B cell (primary cell): ENCODE results near the gene ASPSCR1. TPM values are rescaled to one million over a fixed set of nuclear protein-coding genes. Genes with fewer than 3 reads are reported as not detected.

ENCODE experiments used
- ATAC-seq: fragments of 200-7000 bp; cut with Tn5 transposase; one replicate; pipeline ENCODE4 v1.10.0; 2021; ENCODE audit warnings: low read depth, mild to moderate bottlenecking, moderate number of reproducible peaks, moderate library complexity
- CTCF ChIA-PET: fragments of 350-600 bp; sonication (Branson Sonifier 250); formaldehyde crosslinking; loops from one replicate; lab custom pipeline; 2021; ENCODE audit warnings: antibody characterized with exemption, inconsistent platforms; lab: Charles Lee
- POLR2A ChIA-PET: fragments of 350-600 bp; sonication (Branson Sonifier 250); formaldehyde crosslinking; loops from one replicate; lab custom pipeline; 2021; ENCODE audit warnings: antibody characterized with exemption; lab: Charles Lee
- DNase-seq: peaks from one replicate; pipeline ENCODE4 v3.0.0; 2013
- H2AFZ ChIP-seq: 2 replicates; pipeline ENCODE4 v1.6.1; 2012; ENCODE audit warnings: mild to moderate bottlenecking, low read depth, low read length; ENCODE audit not compliant: insufficient read depth, poor library complexity, severe bottlenecking
- H3K27ac ChIP-seq, 2 donors: 1 replicate in 1 of 2; 2 replicates in 1 of 2; pipeline ENCODE4 v1.5.1; 2012 to 2013; ENCODE audit warnings: low read length in 2 of 2, mild to moderate bottlenecking in 2 of 2, moderate library complexity in 1 of 2
- H3K27me3 ChIP-seq, 4 experiments: fragments of 200-600 bp in 1 of 4; sonication (generic) in 1 of 4; replicated peaks in 1 of 4; 1 replicate in 2 of 4; 2 replicates in 2 of 4; pipeline versions ENCODE4 v1.6.1 to v1.7.0; 2013 to 2016; ENCODE audit warnings: low read length in 3 of 4, mild to moderate bottlenecking in 2 of 4, mixed read lengths in 1 of 4, moderate library complexity in 1 of 4; ENCODE audit not compliant: insufficient read depth in 4 of 4, control insufficient read depth in 3 of 4; ENCODE audit errors: control extremely low read depth in 1 of 4
- H3K36me3 ChIP-seq, 2 experiments: replicated peaks in 1 of 2; 1 replicate in 1 of 2; 2 replicates in 1 of 2; pipeline versions ENCODE4 v1.6.1 to v1.7.1; 2013; ENCODE audit warnings: low read length in 1 of 2; ENCODE audit not compliant: insufficient read depth in 2 of 2, control insufficient read depth in 1 of 2; ENCODE audit errors: control extremely low read depth in 1 of 2, extremely low read depth in 1 of 2
- H3K4me1 ChIP-seq, 2 donors: fragments of 200-600 bp in 1 of 2; sonication (generic) in 1 of 2; 1 replicate in 1 of 2; 2 replicates in 1 of 2; pipeline versions ENCODE4 v1.5.1 to v1.6.1; 2013 to 2017; ENCODE audit warnings: low read length in 2 of 2; ENCODE audit not compliant: control insufficient read depth in 2 of 2, insufficient read depth in 2 of 2
- H3K4me2 ChIP-seq: replicated peaks from 2 replicates; pipeline ENCODE3; 2012; ENCODE audit warnings: mild to moderate bottlenecking, low read depth, low read length; ENCODE audit not compliant: poor library complexity, severe bottlenecking
- H3K4me3 ChIP-seq, 5 experiments: fragments of 200-600 bp in 1 of 5; sonication (generic) in 1 of 5; 1 replicate in 3 of 5; 2 replicates in 2 of 5; pipeline versions ENCODE4 v1.5.1 to v1.7.0; 2011 to 2016; ENCODE audit warnings: low read length in 4 of 5, mild to moderate bottlenecking in 4 of 5, low read depth in 2 of 5, control low read depth in 1 of 5, moderate library complexity in 1 of 5; ENCODE audit not compliant: insufficient read depth in 1 of 5; ENCODE audit errors: control extremely low read depth in 1 of 5, extremely low read depth in 1 of 5
- H3K79me2 ChIP-seq: fragments of 200-600 bp; sonication (generic); one replicate; pipeline ENCODE4 v1.6.0; 2016; ENCODE audit warnings: low read length; ENCODE audit not compliant: control insufficient read depth, insufficient read depth
- H3K9ac ChIP-seq: fragments of 200-600 bp; sonication (generic); 2 replicates; pipeline ENCODE4 v1.6.1; 2017; ENCODE audit warnings: mild to moderate bottlenecking, low read length, moderate library complexity
- H3K9me3 ChIP-seq, 3 donors: one replicate each; pipeline versions ENCODE4 v1.6.1 to v1.7.1; 2013; ENCODE audit warnings: low read length in 2 of 3; ENCODE audit not compliant: control insufficient read depth in 2 of 3, insufficient read depth in 1 of 3; ENCODE audit errors: control extremely low read depth in 1 of 3
- H4K20me1 ChIP-seq: 2 replicates; pipeline ENCODE4 v1.6.0; 2012; ENCODE audit warnings: mild to moderate bottlenecking, low read length; ENCODE audit not compliant: insufficient read depth, control insufficient read depth, poor library complexity, severe bottlenecking
- H3K27ac Mint-ChIP-seq: one replicate; pipeline ENCODE4 v1.8.0; 2021; ENCODE audit warnings: mixed read lengths
- H3K27me3 Mint-ChIP-seq: one replicate; pipeline ENCODE4 v1.8.0; 2021; ENCODE audit warnings: mixed read lengths
- H3K4me1 Mint-ChIP-seq: one replicate; pipeline ENCODE4 v1.8.0; 2021; ENCODE audit warnings: mixed read lengths
- H3K4me3 Mint-ChIP-seq: one replicate; pipeline ENCODE4 v1.8.0; 2021; ENCODE audit warnings: mixed read lengths
- H3K9me3 Mint-ChIP-seq: one replicate; pipeline ENCODE4 v1.8.0; 2022; ENCODE audit warnings: mixed read lengths; ENCODE audit not compliant: insufficient read depth
- CTCF ChIP-seq: fragments of 200-600 bp; IDR thresholded peaks from one replicate; pipeline ENCODE4 v1.8.0; 2022; ENCODE audit warnings: antibody characterized with exemption, mild to moderate bottlenecking
- EZH2 ChIP-seq: IDR thresholded peaks from 2 replicates; pipeline ENCODE4 v1.6.1; 2012; ENCODE audit warnings: borderline replicate concordance, low read depth, mild to moderate bottlenecking, moderate library complexity, low read length; ENCODE audit not compliant: insufficient read depth, poor library complexity, severe bottlenecking
- WGBS: methylation state at CpG from one replicate; pipeline ENCODE4 v1.1.5; 2013; ENCODE audit warnings: missing lambda C conversion rate; ENCODE audit not compliant: insufficient coverage; 5-methylcytosine and 5-hydroxymethylcytosine counted together
- intact Hi-C: fragments of 100-400 bp; cut with micrococcal nuclease; formaldehyde crosslinking; loops from one replicate; pipeline ENCODE4 v1.10.0; 2022
- polyA plus RNA-seq: library from polyadenylated mRNA; depleted of rRNA; stranded (reverse); fragments of >200 nt; gene quantifications from 2 replicates; pipeline ENCODE4 v1.2.3, GENCODE V29; 2012
- total RNA-seq, 2 donors: library from RNA; stranded (reverse); fragments of 120-200 nt in 1 of 2; gene quantifications; 1 replicate in 1 of 2; 2 replicates in 1 of 2; pipeline versions ENCODE4 v1.2.3 to v1.2.4, GENCODE V29; 2013 to 2022

ASPSCR1 gene
- total and polyA plus RNA-seq, 2 donors (not counting 1 experiment from before 2014, with no cell fraction given): 34.0 to 46.7 TPM

DNA sequence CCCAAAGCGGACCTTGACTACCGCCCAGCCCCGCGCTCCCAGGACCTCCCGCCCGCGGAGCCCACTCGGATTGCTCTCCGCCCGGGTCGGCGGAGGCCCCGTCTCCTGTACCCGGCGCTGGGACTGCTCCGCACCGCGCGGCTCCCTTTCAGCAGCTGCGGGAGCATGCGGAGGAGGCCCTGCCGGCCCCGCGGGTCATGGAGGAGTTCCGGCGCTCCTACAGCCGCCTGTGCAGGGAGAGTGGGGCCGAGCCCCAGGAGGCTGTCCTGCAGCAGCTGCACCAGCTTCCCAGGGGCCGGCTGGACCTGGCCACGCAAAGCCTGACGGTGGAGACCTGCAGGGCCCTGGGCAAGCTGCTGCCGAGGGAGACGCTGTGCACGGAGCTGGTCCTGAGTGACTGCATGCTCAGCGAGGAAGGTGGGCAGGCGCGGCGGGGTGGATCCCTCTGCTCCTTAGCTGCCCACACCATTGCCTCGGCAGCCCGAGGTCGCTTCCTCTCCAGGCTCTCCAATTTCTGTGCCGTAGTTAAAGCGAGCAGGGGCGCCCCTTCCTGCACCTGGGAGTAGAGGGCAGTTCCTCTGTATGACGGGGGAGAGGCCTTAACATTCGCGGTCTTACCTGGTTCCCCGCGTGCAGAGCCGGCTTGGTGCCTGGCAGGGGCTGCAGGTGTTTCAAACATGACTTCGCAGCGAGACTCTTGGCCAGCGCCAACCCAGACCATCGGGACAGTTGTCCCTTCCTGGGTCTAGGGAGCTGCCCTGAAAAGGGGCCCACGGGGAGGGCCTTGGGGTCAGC, 46.2 kb downstream of the ASPSCR1 start:
- no peaks in the 10 kb centered on the region for H3K27me3 Mint-ChIP-seq
- no peaks in the 10 kb centered on the region for H3K9me3 Mint-ChIP-seq
- intact Hi-C loops: loop anchor here (1.0 to 2.0 kb wide), 8 partner anchors 14 to 163 kb away; partner anchors contain the start of genes ARHGDIA, ASPSCR1, DCXR and FASN
- H3K4me3 ChIP-seq: peak overlapping the region; percentile 21 to 85 (median 73)
- peaks cover 15% of the 10 kb centered on the region for H3K4me1 Mint-ChIP-seq
- 5% methylated on average over 55 of the region's 55 CpGs for WGBS
- ChIA-PET POLR2A (interaction anchor here (0.7 to 1.5 kb wide), 3 partner anchors 14 to 169 kb away, joined by 4 to 13 read pairs (median 5); partner anchors contain the start of genes ASPSCR1 and DCXR), CTCF (interaction anchor here (0.6 to 7.2 kb wide), 3 partner anchors 14 to 438 kb away, joined by 3 to 91 read pairs (median 10); partner anchors contain the start of gene DCXR)
- TF ChIP-seq EZH2 (no peak), CTCF (no peak)
- peaks cover 23% of the 10 kb centered on the region for H3K79me2 ChIP-seq
- no peak overlapping the region for H3K27ac Mint-ChIP-seq
- peak overlapping the region; percentile 88 for H2AFZ ChIP-seq
- no peak for DNase-seq
- no peaks in the 10 kb centered on the region for H3K36me3 ChIP-seq
- H3K4me3 Mint-ChIP-seq: peak overlapping the region; percentile 83
- H3K4me1 ChIP-seq: peaks cover 14 to 33% of the 10 kb centered on the region in 2 donors
- peaks cover 38% of the 10 kb centered on the region for H4K20me1 ChIP-seq
- peak overlapping the region; percentile 95 for H3K4me2 ChIP-seq
- no peak for ATAC-seq
- H3K27ac ChIP-seq: no peak overlapping the region
- peaks cover 0 to 15% (median 0%) of the 10 kb centered on the region in 4 experiments for H3K27me3 ChIP-seq
- H3K9ac ChIP-seq: peak overlapping the region; percentile 80
- H3K9me3 ChIP-seq: no peaks in the 10 kb centered on the region

DNA sequence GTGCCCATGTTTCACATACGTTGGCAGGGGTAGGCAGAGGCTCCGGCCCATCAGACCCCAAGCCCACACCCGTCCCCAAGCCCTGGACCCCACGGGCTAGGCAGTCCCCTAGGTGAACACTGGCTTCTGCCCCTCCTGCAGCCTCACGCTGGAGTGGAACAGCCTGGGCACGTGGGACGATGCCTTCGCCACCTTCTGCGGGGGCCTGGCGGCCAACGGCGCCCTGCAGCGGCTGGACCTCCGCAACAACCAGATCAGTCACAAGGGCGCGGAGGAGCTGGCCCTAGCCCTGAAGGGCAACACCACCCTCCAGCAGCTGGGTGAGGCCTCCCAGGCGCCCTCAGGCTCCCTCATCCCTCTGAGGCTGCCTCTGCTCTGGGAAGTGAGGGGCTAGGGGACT, 47.4 kb downstream of the ASPSCR1 start:
- Histone ChIP-seq H2AFZ (no peak overlapping the region), H3K36me3 (no peaks in the 10 kb centered on the region), H3K4me1 (peaks cover 20 to 35% of the 10 kb centered on the region in 2 donors), H3K27me3 (peaks cover 0 to 27% (median 0%) of the 10 kb centered on the region in 4 experiments), H3K4me2 (no peak overlapping the region), H3K27ac (no peak overlapping the region), H3K4me3 (no peak overlapping the region), H4K20me1 (peaks cover 43% of the 10 kb centered on the region), H3K9me3 (peaks cover 0 to under 1% (median 0%) of the 10 kb centered on the region in 3 donors), H3K79me2 (peaks cover 23% of the 10 kb centered on the region), H3K9ac (no peak overlapping the region)
- H3K27ac Mint-ChIP-seq: no peak overlapping the region
- ChIA-PET CTCF (interaction anchor here (2.1 kb wide), 1 partner anchor 65 kb away, joined by 7 read pairs; no protein-coding TSS in a partner anchor), POLR2A (no interaction called here)
- no peaks in the 10 kb centered on the region for H3K27me3 Mint-ChIP-seq
- no peaks in the 10 kb centered on the region for H3K9me3 Mint-ChIP-seq
- DNase-seq: no peak
- H3K4me3 Mint-ChIP-seq: no peak overlapping the region
- intact Hi-C loops: no loop called here
- TF ChIP-seq CTCF (no peak), EZH2 (no peak)
- ATAC-seq: no peak
- 98% methylated on average over 17 of the region's 17 CpGs for WGBS
- peaks cover 20% of the 10 kb centered on the region for H3K4me1 Mint-ChIP-seq
